GM18517 (cell line): ENCODE data around the gene USP38.
"Not testable (repeated sequence)": the region's sequence is repeated elsewhere in the genome, so short reads cannot be mapped to it uniquely, and the experiment has no call there.

Experiments used
- ATAC-seq: cut with Tn5 transposase; IDR thresholded peaks from one replicate; pipeline ENCODE4 v1.9.1; 2021; ENCODE audit warnings: mild to moderate bottlenecking, moderate library complexity; ENCODE audit not compliant: unreplicated experiment

USP38 gene

GRCh38 chr4:143260750-143261149 lies 76.0 kb downstream of the USP38 start:
- no peak for ATAC-seq

GRCh38 chr4:143262838-143263237 lies 78.1 kb downstream of the USP38 start:
- ATAC-seq: no peak

GRCh38 chr4:143267690-143268089 lies 83.0 kb downstream of the USP38 start:
- not testable (repeated sequence) for ATAC-seq

GRCh38 chr4:143270256-143270838 lies 85.6 kb downstream of the USP38 start:
- no peak for ATAC-seq
